GM18517 (cell line): Measurements from ENCODE around the gene CAMK2B.

Source experiments
- ATAC-seq: cut with Tn5 transposase; IDR thresholded peaks from one replicate; pipeline ENCODE4 v1.9.1; 2021; ENCODE audit warnings: mild to moderate bottlenecking, moderate library complexity; ENCODE audit not compliant: unreplicated experiment

The CAMK2B gene

DNA sequence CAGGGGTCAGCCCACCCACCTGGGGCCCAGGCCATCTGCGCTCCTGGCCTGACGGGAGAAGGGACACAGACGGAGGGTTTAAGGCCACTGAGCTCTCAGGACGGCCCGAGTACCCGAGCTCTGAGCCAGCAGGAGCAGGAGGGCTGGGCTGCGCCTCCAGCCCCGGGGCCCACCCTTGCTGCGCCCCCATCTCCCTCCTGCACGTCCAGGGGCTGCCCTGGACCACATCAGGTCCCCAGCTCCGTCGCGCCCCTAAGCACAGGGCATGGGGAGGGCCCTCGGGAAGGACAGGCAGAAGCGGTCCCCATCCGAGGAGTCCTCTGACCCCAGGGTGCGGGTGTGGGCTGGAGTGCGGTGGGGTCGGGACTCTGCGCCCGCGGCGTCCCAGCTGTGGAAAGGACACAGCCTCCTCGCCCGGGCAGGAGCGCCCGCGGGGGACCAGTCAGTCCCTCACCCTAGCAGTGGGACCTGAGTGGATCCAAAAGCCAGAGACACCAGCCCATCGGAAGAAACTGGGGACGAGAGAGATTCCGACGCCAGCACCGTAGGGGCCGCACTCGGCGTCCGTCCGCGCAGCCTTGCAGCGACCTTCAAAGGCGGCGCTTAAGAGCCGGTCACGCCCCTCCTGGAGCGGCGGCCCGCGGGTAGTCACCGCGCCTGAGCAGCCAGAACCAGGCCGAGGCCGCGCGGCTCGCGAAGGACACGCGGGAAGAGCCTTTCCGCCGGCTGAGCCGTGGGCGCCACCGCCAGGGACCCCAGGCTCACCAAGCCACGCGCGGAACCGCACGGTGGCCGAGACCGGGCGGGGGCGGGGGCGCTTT is 15.9 kb downstream of the CAMK2B start:
- no peak for ATAC-seq

DNA sequence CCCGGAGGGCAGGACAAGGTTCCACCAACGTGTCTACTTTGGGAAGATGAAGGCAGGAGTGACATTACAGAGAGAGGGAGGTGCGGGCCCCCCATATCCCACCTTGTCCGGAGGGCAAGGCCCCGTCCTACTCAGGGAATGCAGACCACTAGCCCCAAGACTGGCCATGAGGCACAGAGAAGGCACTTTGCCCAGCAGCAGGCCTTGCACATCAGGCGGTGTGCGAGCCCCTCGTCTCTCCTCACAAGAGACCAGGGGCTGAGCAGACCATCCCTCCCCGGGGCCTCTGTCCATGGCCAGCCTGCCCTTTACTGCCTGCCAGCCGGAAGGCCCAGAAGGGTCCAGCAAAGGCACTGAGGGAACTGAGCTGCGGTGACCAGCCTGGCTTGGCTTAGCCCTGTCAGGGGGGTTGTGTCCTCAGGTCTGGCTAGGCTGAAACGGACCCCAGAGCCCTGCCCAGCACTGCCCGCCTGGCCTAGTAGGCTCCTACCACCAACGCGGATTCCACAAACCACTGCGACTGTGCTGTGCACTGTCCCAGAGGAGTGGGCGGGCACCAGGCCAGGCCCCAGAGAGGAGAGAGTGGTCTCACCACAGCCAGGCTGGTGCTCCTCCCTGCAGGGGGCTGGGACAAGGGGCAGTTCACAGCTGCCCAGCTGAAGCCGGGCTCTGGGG is 16.7 kb downstream of the CAMK2B start:
- ATAC-seq = no peak

DNA sequence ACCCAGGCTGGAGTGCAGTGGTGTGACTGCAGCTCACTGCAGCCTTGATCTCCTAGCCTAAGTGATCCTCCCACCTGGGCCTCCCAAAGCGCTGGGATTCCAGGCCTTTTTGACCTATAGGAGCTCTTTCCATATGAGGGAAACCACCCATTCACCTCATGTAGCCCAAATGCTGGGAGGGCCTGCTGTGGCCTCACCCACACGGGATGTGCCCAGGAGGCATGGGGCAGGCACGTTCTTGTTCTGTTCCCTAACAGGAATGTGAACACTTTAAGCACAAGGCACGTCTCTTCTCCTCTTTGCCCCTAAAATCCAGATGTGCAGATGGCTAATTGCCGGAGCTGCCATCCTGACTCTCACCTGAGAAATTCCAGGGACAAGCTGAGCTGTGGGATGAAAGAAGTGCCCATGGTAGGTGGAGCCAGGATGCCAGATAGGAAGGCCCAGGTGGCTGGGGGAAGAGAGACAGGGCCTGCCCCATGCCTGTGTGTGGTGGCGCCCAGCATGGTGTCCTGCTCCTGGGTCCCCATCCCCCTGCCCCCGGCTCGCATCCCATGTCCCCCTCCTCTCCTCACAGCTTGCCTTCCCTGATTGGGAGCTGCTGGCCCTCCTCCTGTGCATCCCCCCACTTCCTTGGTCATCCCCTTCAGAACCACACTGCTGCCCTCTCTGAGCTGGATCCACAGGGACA is 17.3 kb downstream of the CAMK2B start:
- no peak for ATAC-seq

DNA sequence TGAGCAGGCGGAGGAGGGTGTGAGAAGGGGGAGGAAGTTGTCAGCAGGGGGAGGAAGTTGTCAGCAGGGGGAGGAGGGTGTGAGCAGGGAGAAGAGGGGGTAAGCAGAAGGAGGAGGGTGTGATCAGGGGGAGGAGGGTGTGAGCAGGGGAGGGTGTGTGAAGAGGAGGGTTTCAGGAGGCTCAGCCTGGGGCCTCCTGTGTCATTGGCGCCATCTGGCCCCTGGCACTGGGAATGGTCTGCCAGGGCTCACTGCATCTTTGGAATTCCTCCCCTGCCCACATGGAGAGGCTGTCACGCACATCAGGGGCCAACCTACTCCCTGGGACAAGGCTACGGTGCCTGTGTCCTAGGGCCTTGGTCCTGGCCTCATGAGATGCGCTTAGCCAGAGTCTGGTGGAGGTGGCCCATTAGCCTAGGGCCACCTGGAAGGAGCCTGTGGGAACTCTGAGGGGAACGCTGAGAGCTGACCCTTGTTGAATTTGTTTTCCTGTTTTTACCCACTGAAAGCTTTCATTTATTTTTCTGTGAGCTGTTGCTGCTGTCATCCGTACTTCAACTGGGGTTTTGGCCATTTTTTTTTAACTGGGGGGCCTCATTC is 18.0 kb downstream of the CAMK2B start:
- no peak for ATAC-seq

DNA sequence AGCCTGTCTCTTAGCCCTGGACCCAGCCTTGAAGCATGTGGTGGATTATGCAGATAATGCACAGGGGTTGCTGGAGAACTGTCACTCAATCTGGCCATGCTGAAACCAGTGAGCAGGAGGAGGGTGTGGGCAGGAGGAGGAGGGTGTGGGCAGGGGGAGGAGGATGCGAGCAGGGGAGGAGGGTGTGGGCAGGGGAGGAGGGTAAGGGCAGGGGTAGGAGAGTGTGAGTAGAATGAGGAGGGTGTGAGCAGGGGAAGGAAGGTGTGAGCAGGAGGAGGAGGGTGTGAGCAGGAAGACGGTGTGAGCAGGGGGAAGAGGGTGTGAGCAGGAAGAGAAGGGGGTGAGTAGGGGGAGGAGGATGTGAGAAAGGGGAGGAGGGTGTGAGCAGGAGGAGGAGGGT is 18.8 kb downstream of the CAMK2B start:
- no peak for ATAC-seq

DNA sequence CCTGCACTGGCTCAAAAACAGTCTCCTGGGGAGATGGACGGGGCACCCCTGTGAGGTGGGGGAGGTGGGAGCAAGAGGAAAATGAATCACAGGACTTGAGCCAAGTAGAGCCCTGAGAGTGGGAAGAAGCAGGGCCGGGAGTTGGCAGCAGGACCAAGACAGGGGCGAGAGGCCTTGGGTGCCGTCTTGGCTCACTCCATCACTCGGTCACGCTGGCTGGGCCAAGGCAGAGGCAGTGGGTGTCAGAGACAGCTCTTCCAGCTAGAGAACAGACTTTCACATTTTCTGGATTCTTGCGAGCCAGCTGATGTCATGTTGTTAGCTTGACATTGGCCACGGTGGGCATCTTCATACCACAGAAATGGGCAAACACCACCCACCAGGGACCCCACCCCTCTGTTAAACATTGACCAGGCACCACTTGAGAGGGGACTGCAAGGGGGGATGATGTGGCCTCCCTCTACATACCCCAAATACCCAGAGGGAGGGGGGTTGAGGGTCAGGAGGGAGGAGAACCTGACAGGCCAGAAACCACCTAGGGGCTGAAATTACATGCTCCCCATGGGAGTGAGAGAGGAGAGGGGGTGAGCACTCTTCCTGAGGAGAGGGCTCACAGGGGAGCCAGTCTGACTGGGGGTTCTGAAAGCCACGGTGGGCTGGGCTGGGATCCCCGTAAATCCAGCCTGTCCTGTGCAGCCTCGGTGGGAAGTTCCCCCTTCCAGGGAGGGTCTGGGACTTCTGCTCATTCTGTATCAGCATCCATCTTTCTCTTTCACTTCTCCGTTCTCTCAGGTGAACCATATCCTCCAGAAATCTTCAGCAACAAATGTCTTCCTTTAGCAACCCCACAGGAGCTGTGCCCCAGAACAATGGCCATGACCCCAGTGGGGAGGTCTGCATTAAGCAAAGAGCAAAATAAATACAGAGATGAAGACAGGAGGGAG is 19.6 kb downstream of the CAMK2B start:
- ATAC-seq = no peak

DNA sequence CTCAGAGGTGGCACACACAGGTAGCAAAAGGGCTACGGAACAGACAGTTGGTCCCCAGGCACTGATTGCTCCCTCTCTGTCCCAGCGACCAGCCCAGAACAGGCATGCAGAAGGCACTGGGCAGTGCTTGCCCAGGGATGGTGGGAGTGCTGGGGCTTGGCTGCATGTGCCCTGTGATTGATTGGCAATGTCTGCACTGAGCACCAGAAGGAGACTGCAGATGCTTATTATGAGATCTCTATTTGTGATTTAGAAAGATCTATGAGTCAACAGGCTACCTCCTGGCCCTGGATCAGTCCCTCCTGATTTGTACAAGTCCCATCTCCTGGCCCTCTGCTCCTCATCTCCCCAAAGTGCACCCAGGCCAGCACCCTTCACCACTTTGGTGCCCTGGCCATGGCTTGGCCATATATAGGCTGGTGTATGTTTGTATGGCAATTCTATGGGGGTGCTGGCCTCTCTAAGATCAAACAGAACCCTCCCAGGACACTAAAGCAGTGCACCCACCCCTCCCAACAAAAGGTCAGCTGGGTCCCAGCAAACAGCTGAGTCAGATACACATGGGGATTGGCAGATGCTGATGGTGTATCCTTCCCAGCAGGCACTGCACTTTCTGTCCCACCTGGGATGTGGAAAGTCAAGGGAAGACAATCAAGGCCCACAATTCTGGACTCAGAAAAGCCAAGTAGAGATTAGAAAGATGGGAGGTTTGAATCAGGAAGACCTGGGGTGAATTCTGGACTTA is 30.9 kb downstream of the CAMK2B start:
- no peak for ATAC-seq

DNA sequence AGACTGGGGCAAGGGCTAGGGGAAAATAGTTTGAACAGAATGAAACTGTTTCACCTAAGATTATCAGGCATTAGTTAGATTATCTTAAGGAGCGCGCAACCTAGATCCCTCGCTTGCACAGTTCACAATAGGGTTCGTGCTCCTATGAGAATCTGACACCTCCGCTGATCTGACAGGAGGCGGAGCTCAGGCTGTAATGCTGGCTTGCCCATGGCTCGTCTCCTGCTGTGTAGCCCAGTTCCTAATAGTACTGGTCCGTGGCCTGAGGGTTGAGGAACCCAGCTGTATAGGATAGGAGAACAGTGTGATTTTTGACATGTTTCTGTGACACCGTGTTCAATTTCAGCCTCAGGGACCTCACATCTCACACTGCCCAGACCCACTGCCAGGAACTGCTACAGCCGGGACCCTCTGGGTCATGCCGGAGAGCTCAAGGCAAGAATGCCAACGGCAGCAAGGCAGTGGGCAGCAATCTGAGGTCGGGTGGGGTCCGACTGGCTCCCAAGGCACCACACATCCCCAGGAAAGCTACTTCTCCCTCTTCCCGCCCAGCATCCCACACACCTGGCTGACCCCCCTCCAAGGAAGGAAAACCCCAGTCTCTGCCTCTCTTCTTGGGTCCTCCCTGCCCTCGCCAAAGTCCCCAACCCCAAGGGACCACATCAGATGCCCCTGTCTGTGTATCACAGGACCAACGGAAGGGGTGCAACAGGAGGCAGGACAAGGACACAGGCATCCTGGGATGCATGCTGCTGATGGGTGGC is 31.7 kb downstream of the CAMK2B start:
- no peak for ATAC-seq

DNA sequence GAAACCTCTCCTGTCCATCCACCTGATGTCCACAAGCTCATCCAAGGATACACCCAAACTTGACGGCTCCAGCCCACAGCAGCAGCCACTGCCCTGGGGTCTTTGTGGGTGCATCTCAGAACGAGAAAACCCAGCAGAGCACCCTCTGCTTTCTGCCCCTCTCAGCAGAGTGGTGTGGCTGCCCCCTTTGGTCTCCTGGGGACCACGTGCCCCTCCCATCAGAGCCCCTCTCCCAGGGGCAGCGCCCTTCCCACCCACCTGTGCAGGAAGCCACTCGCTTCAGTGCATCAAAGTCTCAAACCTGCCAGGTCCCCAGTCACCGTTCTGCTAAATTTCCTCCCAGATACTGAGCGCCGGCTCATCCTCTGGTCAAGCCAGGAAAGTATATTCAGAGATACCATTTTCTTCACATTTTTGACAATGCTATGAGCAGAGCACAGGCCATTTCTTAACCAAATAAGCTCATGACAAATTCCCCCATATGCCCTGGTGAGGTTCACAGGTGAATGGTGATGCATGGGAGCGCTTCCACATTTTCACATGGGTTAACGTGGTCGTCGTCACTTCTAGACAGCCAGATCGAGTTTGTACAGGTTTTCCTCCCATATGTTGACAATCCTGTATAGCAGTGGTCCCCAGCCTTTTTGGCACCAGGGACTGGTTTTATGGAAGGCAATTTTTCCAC is 32.4 kb downstream of the CAMK2B start:
- no peak for ATAC-seq

DNA sequence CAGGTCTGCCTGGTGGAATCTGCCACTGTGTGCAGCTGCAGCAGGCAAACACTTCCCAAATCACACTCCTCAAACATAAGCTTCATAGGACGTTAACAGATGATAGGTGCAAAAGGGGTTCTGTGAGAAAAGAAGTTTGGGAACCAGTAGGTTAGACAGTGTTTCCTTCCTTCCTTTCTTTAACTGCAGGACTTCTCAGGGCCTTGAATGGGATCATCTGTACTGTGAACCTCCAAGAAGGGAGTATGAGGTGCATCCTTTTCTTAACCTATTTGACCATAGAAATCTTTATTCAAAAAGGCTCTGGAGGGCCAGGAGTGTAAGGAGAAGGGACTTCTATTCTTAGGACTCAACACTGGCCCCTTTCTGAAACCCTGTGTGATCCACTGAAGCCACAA is 33.0 kb downstream of the CAMK2B start:
- ATAC-seq = no peak

DNA sequence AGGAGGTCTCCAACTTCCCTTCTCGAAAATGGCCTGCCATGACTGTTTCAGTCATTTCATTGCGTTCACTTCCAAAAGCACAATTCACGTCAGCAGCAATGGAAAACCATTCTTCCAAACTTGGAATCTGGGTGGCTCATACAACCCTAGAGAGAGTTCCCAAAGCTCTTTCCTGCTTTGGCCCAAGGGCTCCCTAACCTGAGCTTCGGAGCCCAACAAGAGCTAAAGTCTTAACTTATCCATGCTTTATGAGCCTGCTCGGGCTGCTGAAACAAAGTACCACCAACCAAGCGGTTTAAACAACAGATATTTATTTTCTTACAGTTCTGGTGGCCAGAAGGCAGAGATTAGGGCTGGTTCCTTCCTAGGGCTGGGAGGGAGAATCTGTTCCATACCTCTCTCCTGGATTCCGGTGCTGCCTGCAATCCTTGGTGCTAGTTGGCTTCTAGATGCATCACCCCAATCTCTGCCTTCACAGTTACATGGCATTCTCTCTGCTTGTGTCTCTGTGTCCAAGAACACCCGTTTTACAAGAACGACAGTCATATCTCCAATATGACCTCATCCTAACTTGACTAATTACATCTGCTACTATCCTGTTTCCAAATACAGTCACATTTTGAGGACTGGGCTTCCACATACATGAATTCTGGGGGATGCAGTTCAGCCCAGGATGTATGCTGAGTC is 33.5 kb downstream of the CAMK2B start:
- no peak for ATAC-seq

DNA sequence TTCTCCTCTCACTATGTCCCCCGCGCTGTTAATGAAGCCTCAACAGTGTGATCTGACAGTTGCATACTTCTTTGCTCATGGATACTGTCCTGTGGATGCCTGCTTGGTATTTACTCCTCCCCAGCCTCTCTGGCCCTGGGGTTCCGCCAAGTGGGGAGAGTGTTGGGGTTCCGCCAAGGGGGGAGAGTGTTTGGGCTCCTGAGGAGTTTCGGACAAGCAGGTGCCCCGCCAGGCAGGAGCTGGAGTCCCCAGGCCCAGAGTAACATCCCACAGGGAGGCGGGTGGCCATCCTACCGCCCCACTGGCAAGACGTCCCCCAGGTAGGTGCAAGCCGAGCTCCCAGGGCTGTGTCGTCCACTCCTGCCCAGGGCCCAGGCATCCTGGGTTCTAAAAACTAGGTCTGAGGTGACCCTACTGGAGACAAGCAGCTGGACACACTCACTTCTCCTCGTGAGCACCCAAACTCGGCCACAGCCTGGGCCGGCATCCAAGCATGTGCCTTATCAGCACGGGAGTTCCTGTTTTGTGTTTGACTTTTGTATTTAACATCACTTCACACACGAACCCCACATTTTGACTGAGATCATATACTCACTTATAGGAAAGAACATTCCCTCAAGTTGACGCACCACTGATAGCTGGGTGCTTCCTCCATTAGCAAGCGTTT is 34.2 kb downstream of the CAMK2B start:
- ATAC-seq = no peak

DNA sequence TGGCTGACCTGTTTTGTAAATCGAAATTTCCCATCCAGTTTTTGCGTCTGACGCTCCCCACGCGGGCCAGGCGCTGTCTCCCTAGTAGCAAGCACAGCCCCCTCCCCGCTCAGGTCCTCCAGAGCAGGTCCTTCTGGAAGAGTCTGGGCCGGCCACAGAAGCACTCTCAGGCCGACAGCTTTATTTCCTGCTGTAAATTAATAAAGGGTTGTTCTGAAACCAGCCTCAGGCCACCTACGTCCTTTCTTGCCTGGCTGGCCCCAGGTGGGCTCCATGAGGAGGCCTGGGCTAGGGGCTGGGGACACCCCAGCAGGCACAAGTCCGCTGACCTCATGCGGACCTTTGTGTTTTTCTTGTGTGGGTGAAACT is 35.2 kb downstream of the CAMK2B start:
- ATAC-seq = no peak

DNA sequence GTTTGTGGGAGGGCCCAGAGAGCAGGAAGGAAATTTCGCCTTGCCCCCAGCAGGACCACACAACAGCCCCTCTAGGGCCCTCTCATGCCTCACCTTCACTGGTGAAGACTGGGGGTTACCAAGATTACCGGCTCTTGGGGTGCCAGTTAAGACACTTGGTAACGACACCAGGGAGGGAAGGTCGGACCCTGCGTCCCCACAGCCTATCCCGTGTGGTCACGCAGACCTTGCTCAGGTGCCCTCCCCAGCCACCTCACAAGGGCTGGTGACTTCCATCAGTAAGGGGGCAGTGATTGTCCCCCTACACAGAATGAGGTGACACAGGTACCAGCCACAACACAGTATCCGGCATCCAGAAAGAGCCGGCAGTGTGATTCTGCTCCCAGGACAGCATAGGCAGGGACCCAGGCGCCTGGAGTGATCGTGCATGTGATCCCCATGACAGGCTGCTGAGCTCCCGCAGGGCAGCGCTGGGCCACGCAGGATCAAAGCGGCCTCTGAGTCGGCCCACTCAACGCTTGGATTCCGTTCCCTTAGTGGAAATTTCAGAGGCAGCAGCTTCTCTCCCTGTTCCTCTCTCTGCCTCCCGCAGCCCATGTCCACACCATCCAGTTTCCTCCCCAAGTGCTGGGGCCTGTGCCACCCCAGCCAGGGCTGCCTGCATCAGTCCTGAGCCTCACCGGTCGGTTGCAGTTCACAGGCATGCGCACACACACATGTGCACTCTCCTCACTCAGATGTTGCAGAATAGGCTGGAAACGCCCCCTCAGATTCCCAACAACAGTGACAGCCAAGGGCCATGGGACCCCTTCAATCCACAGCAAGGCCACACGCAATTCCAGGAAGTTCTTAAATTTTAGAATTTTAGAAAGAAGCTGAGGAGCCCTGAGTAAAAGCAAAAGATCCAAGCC is 35.8 kb downstream of the CAMK2B start:
- ATAC-seq = no peak

DNA sequence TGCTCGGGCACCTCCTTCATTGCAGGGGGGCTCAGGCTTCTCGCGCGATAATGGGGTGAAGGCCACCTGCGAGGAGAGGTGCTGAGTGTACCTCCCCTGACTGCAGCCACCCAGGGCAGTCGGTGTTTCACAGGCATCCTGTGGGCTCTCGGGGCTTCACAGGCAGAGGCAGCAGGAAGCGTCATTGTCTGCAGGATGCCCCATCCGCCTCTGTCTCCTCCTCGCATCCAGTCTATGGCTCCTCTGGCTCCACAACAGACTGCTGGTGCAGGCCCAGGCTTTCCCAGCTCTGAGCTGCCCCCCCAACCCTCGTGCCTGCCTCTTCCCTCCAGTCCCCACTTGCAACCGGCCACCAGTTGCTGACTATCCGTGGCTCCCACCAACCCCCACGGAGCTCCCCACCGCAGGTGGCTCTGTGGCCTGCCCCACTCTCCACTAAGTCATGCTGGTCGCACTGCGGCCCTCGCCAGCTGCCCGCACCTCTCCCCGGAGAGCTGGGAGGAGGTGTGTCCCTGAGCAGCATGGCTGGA is 36.5 kb downstream of the CAMK2B start:
- no peak for ATAC-seq

DNA sequence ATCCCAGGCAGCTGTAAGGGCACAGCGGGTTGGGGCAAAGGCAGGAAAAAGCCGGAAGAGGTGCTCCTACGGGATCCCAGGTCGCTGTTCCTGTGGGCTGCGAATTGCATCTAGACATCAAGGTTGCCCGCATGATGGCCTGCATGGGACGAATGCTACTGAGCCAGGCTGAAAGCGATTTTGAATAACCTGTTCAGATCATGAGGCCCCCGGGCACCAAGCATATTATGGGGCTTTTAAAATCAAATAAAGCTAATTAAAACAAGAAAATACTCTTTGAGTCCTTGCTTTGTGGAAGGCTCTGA is 37.1 kb downstream of the CAMK2B start:
- ATAC-seq = no peak
